HCT116 (cell line): ENCODE measurements around the gene CDC37L1.

Experiments used
- CEBPB ChIP-seq: IDR thresholded peaks from 2 replicates; pipeline ENCODE4 v1.6.1; 2012; ENCODE audit warnings: low read depth
- CTCF ChIP-seq, 3 experiments: fragments of 200-600 bp in 1 of 3; sonication (generic) in 1 of 3; IDR thresholded peaks in 2 of 3; conservative IDR thresholded peaks in 1 of 3; 2 replicates each; pipeline ENCODE4 v1.5.1; 2012 to 2017; ENCODE audit warnings: low read depth in 2 of 3, low read length in 2 of 3, antibody characterized with exemption in 1 of 3, borderline replicate concordance in 1 of 3, control low read depth in 1 of 3, mild to moderate bottlenecking in 1 of 3, mixed read lengths in 1 of 3, mixed run types in 1 of 3, moderate library complexity in 1 of 3; ENCODE audit not compliant: insufficient read depth in 1 of 3
- EGR1 ChIP-seq: IDR thresholded peaks from 2 replicates; pipeline ENCODE4 v1.6.1; 2012; ENCODE audit warnings: low read depth
- EZH2 ChIP-seq: fragments of 200-600 bp; sonication (generic); IDR thresholded peaks from 2 replicates; pipeline ENCODE4 v1.6.1; 2017; ENCODE audit warnings: antibody characterized with exemption, mixed run types
- EZH2phosphoT487 ChIP-seq: fragments of 200-600 bp; IDR thresholded peaks from 2 replicates; pipeline ENCODE4 v1.6.1; 2018; ENCODE audit warnings: antibody characterized with exemption, borderline replicate concordance
- POLR2A ChIP-seq: IDR thresholded peaks from 2 replicates; pipeline ENCODE4 v1.7.0; 2011; ENCODE audit warnings: borderline replicate concordance; ENCODE audit not compliant: insufficient read depth, insufficient read length; ENCODE audit errors: extremely low read depth
- POLR2AphosphoS5 ChIP-seq: IDR thresholded peaks from 2 replicates; pipeline ENCODE4 v1.6.1; 2011; ENCODE audit warnings: mild to moderate bottlenecking, low read depth, low read length, moderate library complexity
- RAD21 ChIP-seq: IDR thresholded peaks from 2 replicates; pipeline ENCODE4 v1.6.1; 2012; ENCODE audit warnings: low read depth, mild to moderate bottlenecking
- SP1 ChIP-seq: IDR thresholded peaks from 2 replicates; pipeline ENCODE4 v1.6.1; 2012; ENCODE audit warnings: low read depth
- TCF7L2 ChIP-seq: IDR thresholded peaks from 2 replicates; pipeline ENCODE4 v1.7.0; 2011; ENCODE audit warnings: borderline replicate concordance, inconsistent platforms; ENCODE audit not compliant: insufficient read depth, insufficient read length; ENCODE audit errors: extremely low read depth
- ZNF274 ChIP-seq: fragments of 200-500 bp; sonication (Bioruptor generic); IDR thresholded peaks from 2 replicates; pipeline ENCODE4 v1.6.1; 2014; ENCODE audit warnings: mild to moderate bottlenecking, low read depth, low read length, inconsistent platforms
- TF ChIP-seq, protein P1 (sequence below): IDR thresholded peaks from 2 replicates; pipeline ENCODE4 v1.6.1; 2012; ENCODE audit warnings: low read depth
- TF ChIP-seq, protein P2 (sequence below): IDR thresholded peaks from 2 replicates; pipeline ENCODE4 v1.6.1; 2012

DNA sequence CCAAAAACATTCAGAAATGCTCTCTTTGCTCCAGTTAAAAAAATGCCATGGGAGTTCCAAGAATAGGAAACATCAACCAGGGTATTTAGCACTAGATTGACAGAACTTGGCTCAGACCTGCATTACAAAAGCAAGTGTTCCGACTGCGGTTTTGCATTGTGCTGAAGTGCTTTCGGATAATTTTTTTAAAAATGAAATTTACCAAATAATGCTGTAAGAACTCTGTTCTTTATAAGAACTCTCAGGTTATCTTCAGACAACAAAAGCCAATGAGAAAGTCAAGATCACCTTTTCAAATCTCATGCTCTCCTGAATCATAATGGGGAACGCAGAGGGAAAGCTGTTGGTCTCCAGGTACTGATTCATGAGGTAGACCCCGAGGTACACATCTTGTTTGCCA lies 17.8 kb upstream of the CDC37L1 start:
- no peak for TF ChIP-seq TCF7L2
- no peak for TF ChIP-seq ZNF274
- no peak for TF ChIP-seq EZH2
- TF ChIP-seq POLR2A = no peak
- no peak for TF ChIP-seq CTCF (IDR thresholded peaks at IDR 0.05 in 2 of 3, conservative IDR thresholded peaks at IDR 0.05 in 1 of 3; ENCODE audit: borderline replicate concordance in 1 of 3, insufficient read depth in 1 of 3, low read depth in 2 of 3, low read length in 2 of 3)
- TF ChIP-seq, protein P1, sequence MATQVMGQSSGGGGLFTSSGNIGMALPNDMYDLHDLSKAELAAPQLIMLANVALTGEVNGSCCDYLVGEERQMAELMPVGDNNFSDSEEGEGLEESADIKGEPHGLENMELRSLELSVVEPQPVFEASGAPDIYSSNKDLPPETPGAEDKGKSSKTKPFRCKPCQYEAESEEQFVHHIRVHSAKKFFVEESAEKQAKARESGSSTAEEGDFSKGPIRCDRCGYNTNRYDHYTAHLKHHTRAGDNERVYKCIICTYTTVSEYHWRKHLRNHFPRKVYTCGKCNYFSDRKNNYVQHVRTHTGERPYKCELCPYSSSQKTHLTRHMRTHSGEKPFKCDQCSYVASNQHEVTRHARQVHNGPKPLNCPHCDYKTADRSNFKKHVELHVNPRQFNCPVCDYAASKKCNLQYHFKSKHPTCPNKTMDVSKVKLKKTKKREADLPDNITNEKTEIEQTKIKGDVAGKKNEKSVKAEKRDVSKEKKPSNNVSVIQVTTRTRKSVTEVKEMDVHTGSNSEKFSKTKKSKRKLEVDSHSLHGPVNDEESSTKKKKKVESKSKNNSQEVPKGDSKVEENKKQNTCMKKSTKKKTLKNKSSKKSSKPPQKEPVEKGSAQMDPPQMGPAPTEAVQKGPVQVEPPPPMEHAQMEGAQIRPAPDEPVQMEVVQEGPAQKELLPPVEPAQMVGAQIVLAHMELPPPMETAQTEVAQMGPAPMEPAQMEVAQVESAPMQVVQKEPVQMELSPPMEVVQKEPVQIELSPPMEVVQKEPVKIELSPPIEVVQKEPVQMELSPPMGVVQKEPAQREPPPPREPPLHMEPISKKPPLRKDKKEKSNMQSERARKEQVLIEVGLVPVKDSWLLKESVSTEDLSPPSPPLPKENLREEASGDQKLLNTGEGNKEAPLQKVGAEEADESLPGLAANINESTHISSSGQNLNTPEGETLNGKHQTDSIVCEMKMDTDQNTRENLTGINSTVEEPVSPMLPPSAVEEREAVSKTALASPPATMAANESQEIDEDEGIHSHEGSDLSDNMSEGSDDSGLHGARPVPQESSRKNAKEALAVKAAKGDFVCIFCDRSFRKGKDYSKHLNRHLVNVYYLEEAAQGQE = no peak
- TF ChIP-seq RAD21 = no peak
- TF ChIP-seq, protein P2, sequence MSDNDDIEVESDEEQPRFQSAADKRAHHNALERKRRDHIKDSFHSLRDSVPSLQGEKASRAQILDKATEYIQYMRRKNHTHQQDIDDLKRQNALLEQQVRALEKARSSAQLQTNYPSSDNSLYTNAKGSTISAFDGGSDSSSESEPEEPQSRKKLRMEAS = no peak
- TF ChIP-seq EGR1 = no peak
- no peak for TF ChIP-seq CEBPB
- no peak for TF ChIP-seq POLR2AphosphoS5
- no peak for TF ChIP-seq SP1
- no peak for TF ChIP-seq EZH2phosphoT487
